ENCODE results near the gene MTMR1. TPM values are rescaled to one million over a fixed set of nuclear protein-coding genes. Genes with fewer than 3 reads are reported as not detected.

MTMR1 gene
- total RNA-seq, 1 donor from 2014 or later: 152 TPM

DNA sequence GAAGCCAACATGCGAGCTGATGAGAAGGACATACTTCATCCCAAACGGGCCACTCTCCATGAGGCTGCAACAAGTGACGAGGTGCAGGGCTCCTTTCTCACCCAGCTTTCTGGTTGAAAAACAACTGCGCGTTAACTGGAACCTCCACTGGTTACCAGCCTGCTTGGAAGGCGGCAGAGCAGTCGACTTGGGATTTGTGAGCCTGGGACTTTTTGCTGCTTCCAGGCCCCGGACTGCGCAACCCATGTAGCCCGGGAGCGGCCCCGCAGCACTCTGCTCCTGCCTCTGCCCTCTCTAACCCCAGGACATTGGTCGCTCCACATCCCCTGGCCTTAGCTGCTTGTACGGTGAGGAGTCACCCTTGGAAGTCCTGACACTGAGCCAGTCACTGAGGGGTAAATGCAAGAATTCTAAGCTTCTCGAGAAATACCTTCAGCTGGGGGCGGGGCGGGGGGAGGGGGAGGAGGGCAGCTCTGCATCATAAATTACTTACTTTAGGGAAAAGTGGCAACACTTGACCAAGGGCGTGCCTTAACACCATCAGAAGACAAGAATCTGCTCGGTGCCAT lies 72.7 kb downstream of the MTMR1 start:
- no peak overlapping the region for H3K27ac ChIP-seq
- no peaks in the 10 kb centered on the region for H3K4me1 ChIP-seq
- no peaks in the 10 kb centered on the region for H3K9me3 ChIP-seq
- H3K36me3 ChIP-seq: peaks cover 0 to 7% of the 10 kb centered on the region in 2 donors
- H3K27me3 ChIP-seq: no peaks in the 10 kb centered on the region
- TF ChIP-seq, protein P1, sequence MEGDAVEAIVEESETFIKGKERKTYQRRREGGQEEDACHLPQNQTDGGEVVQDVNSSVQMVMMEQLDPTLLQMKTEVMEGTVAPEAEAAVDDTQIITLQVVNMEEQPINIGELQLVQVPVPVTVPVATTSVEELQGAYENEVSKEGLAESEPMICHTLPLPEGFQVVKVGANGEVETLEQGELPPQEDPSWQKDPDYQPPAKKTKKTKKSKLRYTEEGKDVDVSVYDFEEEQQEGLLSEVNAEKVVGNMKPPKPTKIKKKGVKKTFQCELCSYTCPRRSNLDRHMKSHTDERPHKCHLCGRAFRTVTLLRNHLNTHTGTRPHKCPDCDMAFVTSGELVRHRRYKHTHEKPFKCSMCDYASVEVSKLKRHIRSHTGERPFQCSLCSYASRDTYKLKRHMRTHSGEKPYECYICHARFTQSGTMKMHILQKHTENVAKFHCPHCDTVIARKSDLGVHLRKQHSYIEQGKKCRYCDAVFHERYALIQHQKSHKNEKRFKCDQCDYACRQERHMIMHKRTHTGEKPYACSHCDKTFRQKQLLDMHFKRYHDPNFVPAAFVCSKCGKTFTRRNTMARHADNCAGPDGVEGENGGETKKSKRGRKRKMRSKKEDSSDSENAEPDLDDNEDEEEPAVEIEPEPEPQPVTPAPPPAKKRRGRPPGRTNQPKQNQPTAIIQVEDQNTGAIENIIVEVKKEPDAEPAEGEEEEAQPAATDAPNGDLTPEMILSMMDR (IDR thresholded peaks at IDR 0.05): no peak
- no peak overlapping the region for H3K4me3 ChIP-seq
- intact Hi-C loops (cut with DNase I): no loop called here
- no peak for DNase-seq (ENCODE audit: low spot score in 2 of 2)

DNA sequence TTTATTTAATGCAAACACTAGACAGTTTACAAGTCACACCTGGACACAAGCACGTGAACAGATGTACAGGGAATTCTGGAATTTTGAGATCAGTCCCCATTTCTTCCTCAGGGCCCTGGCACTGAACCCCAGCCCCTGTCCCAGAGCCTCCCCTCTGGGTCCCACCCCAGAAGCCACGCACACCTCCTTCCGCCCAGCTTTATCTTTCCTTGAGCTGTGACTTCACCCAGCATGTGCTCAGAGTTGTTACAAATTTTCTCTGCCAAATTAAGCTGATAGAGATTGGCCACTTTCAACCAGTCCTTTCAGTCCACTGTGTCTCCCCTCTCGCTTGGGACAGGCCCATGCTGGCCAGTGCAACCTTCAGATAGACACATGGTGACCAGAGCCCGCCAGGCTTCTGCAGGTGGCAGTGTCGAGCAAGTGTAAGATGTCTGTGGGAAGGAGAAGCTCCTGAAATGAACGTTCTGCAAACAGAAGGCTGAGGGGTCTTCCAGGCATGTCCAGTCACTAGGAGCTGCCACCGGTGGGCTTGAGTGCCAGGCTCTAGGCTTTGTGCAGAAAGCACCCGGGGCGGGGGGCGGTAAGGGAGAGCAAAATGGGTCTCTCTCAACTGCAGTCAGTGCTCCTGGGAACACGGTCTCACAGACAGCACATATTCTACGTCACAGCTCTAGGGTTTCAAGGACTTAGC lies 73.3 kb downstream of the MTMR1 start:
- peaks cover 0 to 7% of the 10 kb centered on the region in 2 donors for H3K36me3 ChIP-seq
- intact Hi-C loops (cut with DNase I): no loop called here
- TF ChIP-seq, protein P1 (IDR thresholded peaks at IDR 0.05): no peak
- no peaks in the 10 kb centered on the region for H3K27me3 ChIP-seq
- no peak overlapping the region for H3K27ac ChIP-seq
- DNase-seq (ENCODE audit: low spot score in 2 of 2): no peak
- no peaks in the 10 kb centered on the region for H3K9me3 ChIP-seq
- H3K4me3 ChIP-seq: no peak overlapping the region
- no peaks in the 10 kb centered on the region for H3K4me1 ChIP-seq

GRCh38 chrX:150767045-150767395 lies 73.8 kb downstream of the MTMR1 start:
- Histone ChIP-seq H3K36me3 (peaks cover 0 to 7% of the 10 kb centered on the region in 2 donors), H3K27me3 (no peaks in the 10 kb centered on the region), H3K4me3 (no peak overlapping the region), H3K27ac (no peak overlapping the region), H3K4me1 (no peaks in the 10 kb centered on the region), H3K9me3 (no peaks in the 10 kb centered on the region)
- TF ChIP-seq, protein P1 (IDR thresholded peaks at IDR 0.05): no peak
- DNase-seq (ENCODE audit: low spot score in 2 of 2): no peak
- intact Hi-C loops (cut with DNase I): no loop called here

DNA sequence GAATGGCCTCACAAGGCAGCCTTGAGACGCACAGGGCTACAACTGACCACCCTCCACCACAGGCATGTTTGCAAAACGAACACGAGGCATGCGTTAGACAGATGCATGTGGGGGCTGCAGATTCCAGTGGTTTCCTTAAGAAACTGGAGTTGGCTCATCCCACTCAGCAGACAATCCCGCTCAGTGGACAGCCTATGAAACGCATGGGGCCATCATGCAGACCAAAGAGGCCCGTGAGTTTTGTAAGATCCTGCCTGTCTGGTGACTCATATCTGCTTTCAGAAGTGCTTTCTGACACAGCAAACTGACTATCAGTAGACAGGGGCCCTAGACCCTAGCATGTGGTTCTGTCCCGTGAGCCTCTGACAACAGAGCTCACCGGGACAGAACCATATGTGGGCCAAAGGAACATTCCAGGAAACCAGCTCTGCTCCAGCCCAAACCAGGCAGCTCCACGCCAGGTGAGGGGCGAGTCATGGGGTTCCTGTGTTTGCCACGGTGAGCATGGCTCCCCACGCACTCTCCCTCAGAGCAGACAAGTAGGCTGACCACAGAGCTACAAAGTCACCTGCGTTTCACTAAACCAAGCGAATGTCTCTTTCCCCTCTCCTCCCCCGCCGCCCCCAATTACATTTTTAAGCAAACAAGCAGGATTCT lies 74.4 kb downstream of the MTMR1 start:
- no peak for DNase-seq (ENCODE audit: low spot score in 2 of 2)
- TF ChIP-seq, protein P1 (IDR thresholded peaks at IDR 0.05): no peak

GRCh38 chrX:150768132-150768485 lies 74.9 kb downstream of the MTMR1 start:
- TF ChIP-seq, protein P1 (IDR thresholded peaks at IDR 0.05): no peak
- no peaks in the 10 kb centered on the region for H3K4me1 ChIP-seq
- H3K27ac ChIP-seq: no peak overlapping the region
- H3K9me3 ChIP-seq: no peaks in the 10 kb centered on the region
- H3K36me3 ChIP-seq: peaks cover 0 to 7% of the 10 kb centered on the region in 2 donors
- no peak for DNase-seq (ENCODE audit: low spot score in 2 of 2)
- no peaks in the 10 kb centered on the region for H3K27me3 ChIP-seq
- intact Hi-C loops (cut with DNase I): no loop called here
- H3K4me3 ChIP-seq: no peak overlapping the region

More for the DNA sequence above, 74.4 kb downstream of the MTMR1 start:
- no peaks in the 10 kb centered on the region for H3K4me1 ChIP-seq
- H3K9me3 ChIP-seq: no peaks in the 10 kb centered on the region
- no peak overlapping the region for H3K4me3 ChIP-seq
- H3K27ac ChIP-seq: no peak overlapping the region
- no peaks in the 10 kb centered on the region for H3K27me3 ChIP-seq
- peaks cover 0 to 7% of the 10 kb centered on the region in 2 donors for H3K36me3 ChIP-seq
- intact Hi-C loops (cut with DNase I): no loop called here
